UCSD-AML1 (cell line): ENCODE data around the gene PCBD2.
"Not testable (repeated sequence)": the region's sequence is repeated elsewhere in the genome, so short reads cannot be mapped to it uniquely, and the experiment has no call there.

Experiments used
- DNase-seq: peaks from one replicate; lab custom pipeline; 2025; ENCODE audit not compliant: unreplicated experiment; lab: John Stamatoyannopoulos, UW

Gene PCBD2

GRCh38 chr5:134957920-134958608, 53.1 kb downstream of the PCBD2 start:
- no peak for DNase-seq

- DNase-seq = no peak
Measured at GRCh38 chr5:134958755-134959154, 53.8 kb downstream of the PCBD2 start.

- DNase-seq = no peak
Measured at GRCh38 chr5:134963098-134963497, 58.2 kb downstream of the PCBD2 start.

DNA sequence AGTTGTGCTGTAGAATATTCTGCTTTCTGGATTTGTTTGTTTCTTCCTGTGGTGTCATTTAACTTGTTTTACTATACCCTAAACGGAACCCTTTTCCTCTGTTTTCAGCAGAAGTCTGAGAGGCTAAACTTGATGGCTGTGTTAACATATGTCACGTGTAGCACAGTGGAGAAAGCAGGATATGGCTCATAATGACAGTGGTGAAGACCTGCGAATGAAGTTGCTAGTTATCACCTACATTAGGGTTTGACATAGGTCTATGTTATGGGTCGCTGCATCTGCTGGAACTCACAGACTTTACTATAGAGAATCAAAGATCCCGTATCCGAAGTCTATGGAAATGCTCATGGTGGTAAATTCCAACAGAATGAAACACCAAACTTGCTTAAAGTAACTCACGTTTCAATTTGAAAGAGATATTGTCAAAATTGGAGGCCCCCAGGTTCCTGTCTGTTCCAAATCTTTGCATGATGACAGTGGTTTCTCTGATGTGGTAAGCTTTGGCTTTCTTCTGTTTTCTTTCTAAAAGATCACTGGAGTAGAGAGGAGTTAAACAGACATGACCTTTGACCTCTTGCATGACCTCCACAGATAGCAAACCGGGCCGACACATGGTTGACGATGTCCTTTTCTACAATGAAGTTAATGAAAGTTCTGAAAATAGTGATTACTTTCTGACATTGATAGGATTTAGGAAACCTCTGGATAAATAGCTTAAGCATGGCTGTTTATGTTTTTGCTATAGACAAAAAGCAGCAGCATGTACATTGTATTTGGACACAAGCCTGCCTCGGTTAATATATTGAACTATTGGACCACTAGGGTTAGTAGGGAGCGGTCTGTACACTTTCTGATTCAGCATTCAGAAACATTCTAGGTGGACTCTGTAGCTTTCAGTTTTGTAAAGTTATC, 59.7 kb downstream of the PCBD2 start:
- no peak for DNase-seq

DNA sequence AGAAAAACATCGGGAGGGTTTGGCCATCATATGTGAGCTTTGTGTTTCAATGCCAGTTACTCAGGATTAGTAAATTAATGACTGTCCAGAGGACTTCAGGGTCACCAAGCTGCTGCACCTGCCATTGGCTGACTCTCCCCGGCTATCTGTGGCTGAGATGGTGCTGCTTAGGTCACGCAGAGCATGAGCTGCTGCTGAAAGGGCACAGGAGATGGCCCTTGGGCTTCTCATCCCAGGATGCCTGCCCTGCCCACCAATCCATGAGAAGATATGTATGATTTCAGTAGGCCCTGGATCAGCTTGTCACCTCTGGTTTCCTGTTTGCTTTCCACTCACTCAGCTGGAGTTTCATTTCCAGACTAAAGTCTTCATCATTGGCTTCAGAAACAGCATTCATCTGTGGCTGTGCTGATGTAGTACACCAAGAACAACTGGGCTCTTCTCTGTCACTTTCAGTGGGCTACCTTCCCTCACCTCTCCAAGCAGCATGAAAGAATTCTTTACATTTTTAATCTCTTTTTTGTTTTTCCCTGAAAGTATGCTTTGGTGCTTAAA, 60.4 kb downstream of the PCBD2 start:
- no peak for DNase-seq

- no peak for DNase-seq
Measured at GRCh38 chr5:134967607-134968006, 62.7 kb downstream of the PCBD2 start, which contains the start of gene CATSPER3. Gene CATSPER3 (plus strand): TSS chr5:134967907. CDS start chr5:134967992, 85 bp downstream.

- no peak for DNase-seq
Measured at GRCh38 chr5:134968055-134968454, 63.1 kb downstream of the PCBD2 start.

- DNase-seq = no peak
Measured at GRCh38 chr5:134969166-134969565, 64.2 kb downstream of the PCBD2 start.

DNA sequence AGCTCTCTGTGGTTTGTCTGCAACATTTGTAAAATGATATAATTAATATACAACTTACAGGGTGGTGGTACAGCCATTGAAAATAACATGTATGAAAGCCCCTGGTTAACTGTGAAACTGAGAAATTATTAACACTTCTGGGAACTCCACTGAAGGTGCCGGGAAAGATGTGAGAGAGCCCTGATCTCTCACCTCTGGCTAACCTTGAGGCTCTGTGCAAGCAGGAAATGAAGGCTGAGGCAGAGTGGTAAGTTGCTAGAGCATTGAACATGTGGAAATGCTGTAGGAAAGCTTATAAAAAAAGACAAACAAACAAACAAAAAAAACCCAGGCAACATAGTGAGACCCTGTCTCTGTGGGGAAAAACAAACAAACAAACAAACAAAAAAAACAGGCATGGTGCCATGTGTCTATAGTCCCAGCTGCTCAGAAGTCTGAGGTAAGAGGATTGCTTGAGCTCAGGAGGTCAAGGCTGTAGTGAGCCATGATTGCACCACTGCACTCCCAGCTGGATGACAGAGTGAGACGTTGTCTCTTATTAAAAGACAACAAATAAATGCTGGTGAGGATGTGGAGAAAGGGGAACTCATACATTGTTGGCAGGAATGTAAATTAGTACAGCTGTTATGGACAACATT, 70.3 kb downstream of the PCBD2 start:
- no peak for DNase-seq

GRCh38 chr5:134975843-134976242, 70.9 kb downstream of the PCBD2 start:
- no peak for DNase-seq

- DNase-seq = no peak
Measured at GRCh38 chr5:134976841-134977240, 71.9 kb downstream of the PCBD2 start.

GRCh38 chr5:134979416-134979815, 74.5 kb downstream of the PCBD2 start:
- no peak for DNase-seq

- DNase-seq = no peak
Measured at GRCh38 chr5:134982230-134982629, 77.3 kb downstream of the PCBD2 start.

- no peak for DNase-seq
Measured at GRCh38 chr5:134989266-134989830, 84.4 kb downstream of the PCBD2 start.

DNA sequence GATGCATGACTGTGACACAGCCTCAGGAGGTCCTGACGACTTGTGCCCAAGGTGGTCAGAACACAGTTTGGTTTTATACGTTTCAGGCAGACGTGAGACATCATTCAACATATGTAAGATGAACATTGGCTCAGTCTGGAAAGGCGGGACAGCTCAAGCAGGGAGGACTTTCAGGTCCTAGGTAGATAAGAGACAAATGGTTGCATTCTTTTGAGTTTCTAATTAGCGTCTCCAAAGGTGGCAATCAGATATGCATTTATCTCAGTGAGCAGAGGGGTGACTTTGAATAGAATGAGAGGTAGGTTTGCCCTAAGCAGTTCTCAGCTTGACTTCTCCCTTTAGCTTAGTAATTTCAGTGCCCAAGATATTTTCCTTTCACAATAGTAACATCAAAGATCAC, 85.3 kb downstream of the PCBD2 start:
- not testable (repeated sequence) for DNase-seq

DNA sequence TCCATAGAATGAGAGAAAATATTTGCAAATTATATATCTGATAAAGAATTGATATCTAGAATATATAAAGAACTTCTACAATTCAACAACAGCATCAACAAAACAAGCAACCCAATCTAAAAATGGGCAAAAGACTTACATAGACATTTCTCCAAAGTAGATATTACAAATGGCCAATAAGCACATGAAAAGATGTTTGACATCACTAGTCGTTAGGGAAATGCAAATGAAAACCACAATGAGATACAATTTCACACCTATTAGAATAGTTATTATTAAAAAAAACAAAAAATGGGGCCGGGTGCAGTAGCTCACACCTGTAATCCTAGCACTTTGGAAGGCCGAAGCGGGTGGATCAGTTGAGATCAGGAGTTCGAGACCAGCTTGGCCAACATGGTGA, 87.2 kb downstream of the PCBD2 start:
- DNase-seq = no peak

- no peak for DNase-seq
Measured at GRCh38 chr5:134993161-134993560, 88.2 kb downstream of the PCBD2 start.

GRCh38 chr5:134994560-134995156, 89.7 kb downstream of the PCBD2 start:
- no peak for DNase-seq

DNA sequence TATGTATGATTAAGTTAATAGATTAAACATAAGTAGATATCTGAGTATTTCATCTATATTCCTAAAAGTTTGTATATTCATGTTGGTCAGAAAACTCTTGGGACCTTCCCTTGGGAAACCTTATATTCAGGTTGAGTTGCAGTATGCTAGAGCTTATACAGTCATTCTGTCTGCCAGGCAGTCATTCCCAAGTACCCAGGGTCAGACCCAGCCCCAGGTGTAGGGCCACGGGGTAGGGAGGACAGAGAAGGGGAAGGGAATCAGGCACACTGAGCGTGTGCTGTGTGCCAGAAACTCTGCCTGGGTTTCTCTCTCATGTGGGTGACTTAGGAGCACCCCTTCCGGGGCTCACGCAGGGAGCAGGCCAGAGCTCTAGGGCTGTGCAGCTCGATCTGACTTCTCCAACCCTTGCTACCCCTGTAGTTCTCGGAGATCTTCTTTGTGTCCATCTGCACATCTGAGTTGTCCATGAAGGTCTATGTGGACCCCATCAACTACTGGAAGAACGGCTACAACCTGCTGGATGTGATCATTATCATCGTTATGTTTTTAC, 91.0 kb downstream of the PCBD2 start:
- no peak for DNase-seq

GRCh38 chr5:134997015-134997414, 92.1 kb downstream of the PCBD2 start:
- DNase-seq = no peak
